ELR (cell line): ENCODE results near the gene ASZ1.

ENCODE experiments used
- DNase-seq: peaks from one replicate; pipeline ENCODE4 v3.0.0-alpha.2; 2015; ENCODE audit warnings: low read depth

The ASZ1 gene

GRCh38 chr7:117346161-117346560, 81.1 kb downstream of the ASZ1 start:
- no peak for DNase-seq

GRCh38 chr7:117338020-117338419, 89.3 kb downstream of the ASZ1 start:
- DNase-seq = peak; percentile 15

- no peak for DNase-seq
Observed at GRCh38 chr7:117333168-117333567, 94.1 kb downstream of the ASZ1 start.

GRCh38 chr7:117332031-117332430, 95.3 kb downstream of the ASZ1 start:
- DNase-seq = no peak

- DNase-seq = no peak
Observed at GRCh38 chr7:117325836-117326235, 101.5 kb downstream of the ASZ1 start.

- no peak for DNase-seq
Observed at GRCh38 chr7:117324960-117325359, 102.3 kb downstream of the ASZ1 start.

GRCh38 chr7:117323851-117324711, 103.2 kb downstream of the ASZ1 start:
- DNase-seq = peak; percentile 37

- peak; percentile 20 for DNase-seq
Observed at GRCh38 chr7:117323305-117323850, 103.9 kb downstream of the ASZ1 start.

- DNase-seq = no peak
Observed at GRCh38 chr7:117322741-117323304, 104.5 kb downstream of the ASZ1 start, which contains the start of gene WNT2. Gene WNT2, minus strand, starts transcription at chr7:117323058. Its CDS starts 69 bp downstream, at chr7:117322989.

- no peak for DNase-seq
Observed at GRCh38 chr7:117320523-117320922, 106.8 kb downstream of the ASZ1 start.

- DNase-seq = no peak
Observed at GRCh38 chr7:117319181-117319580, 108.1 kb downstream of the ASZ1 start.

GRCh38 chr7:117313582-117313981, 113.7 kb downstream of the ASZ1 start:
- DNase-seq = no peak
